WTC11 (cell line): ENCODE data around the gene ATG5. TPM values are rescaled to one million over a fixed set of nuclear protein-coding genes. Genes with fewer than 3 reads are reported as not detected.

Source experiments
- ATAC-seq: fragments of 200-7000 bp; cut with Tn5 transposase; 2 replicates; pipeline ENCODE4 v1.10.0; 2021; ENCODE audit warnings: mild to moderate bottlenecking, moderate library complexity
- CTCF ChIA-PET: fragments of 300-600 bp; sonication (Branson Sonifier 250); formaldehyde crosslinking; loops from one replicate; lab custom pipeline; 2021; ENCODE audit warnings: antibody characterized with exemption; lab: Charles Lee
- POLR2A ChIA-PET: fragments of 350-600 bp; sonication (Branson Sonifier 250); formaldehyde crosslinking; loops from one replicate; lab custom pipeline; 2021; ENCODE audit warnings: antibody characterized with exemption; lab: Charles Lee
- DNase-seq: peaks from one replicate; pipeline ENCODE4 v3.0.0; 2021; ENCODE audit warnings: low spot score
- H3K27ac Mint-ChIP-seq: 2 replicates; pipeline ENCODE4 v1.8.0; 2021; ENCODE audit warnings: mixed read lengths
- H3K27me3 Mint-ChIP-seq: 2 replicates; pipeline ENCODE4 v1.8.0; 2021; ENCODE audit warnings: low read depth, mild to moderate bottlenecking, moderate library complexity, mixed read lengths
- H3K36me3 Mint-ChIP-seq: 2 replicates; pipeline ENCODE4 v1.8.0; 2021; ENCODE audit warnings: mixed read lengths
- H3K4me1 Mint-ChIP-seq: 2 replicates; pipeline ENCODE4 v1.8.0; 2022; ENCODE audit warnings: mixed read lengths
- H3K4me3 Mint-ChIP-seq: 2 replicates; pipeline ENCODE4 v1.8.0; 2021; ENCODE audit warnings: mild to moderate bottlenecking, moderate library complexity, mixed read lengths
- H3K9me3 Mint-ChIP-seq: 2 replicates; pipeline ENCODE4 v1.8.0; 2021; ENCODE audit warnings: mixed read lengths
- ELF4 ChIP-seq: sonication (generic); formaldehyde crosslinking; IDR thresholded peaks from 2 replicates; pipeline ENCODE4 v1.8.1; 2022; ENCODE audit warnings: low read depth, mild to moderate bottlenecking, moderate library complexity, missing genetic modification reagents
- GRHL2 ChIP-seq: fragments of 250-450 bp; sonication (Bioruptor Pico); IDR thresholded peaks from 2 replicates; pipeline ENCODE4 v1.8.0; 2022; ENCODE audit warnings: mild to moderate bottlenecking, moderate library complexity; ENCODE audit not compliant: insufficient replicate concordance, severe bottlenecking
- GTF2I ChIP-seq: fragments of 250-450 bp; sonication (Bioruptor Pico); conservative IDR thresholded peaks from 2 replicates; pipeline ENCODE4 v1.4.0; 2021; ENCODE audit warnings: mild to moderate bottlenecking
- IRF2 ChIP-seq: sonication (generic); formaldehyde crosslinking; IDR thresholded peaks from 2 replicates; pipeline ENCODE4 v1.8.0; 2022; ENCODE audit warnings: low read depth, missing genetic modification reagents, borderline replicate concordance
- NR2C2 ChIP-seq: sonication (generic); formaldehyde crosslinking; IDR thresholded peaks from 2 replicates; pipeline ENCODE4 v1.8.0; 2022; ENCODE audit warnings: mild to moderate bottlenecking, missing genetic modification reagents
- NR3C1 ChIP-seq: sonication (generic); formaldehyde crosslinking; conservative IDR thresholded peaks from 2 replicates; pipeline ENCODE4 v1.8.1; 2023; ENCODE audit warnings: low read depth, mild to moderate bottlenecking, missing genetic modification reagents
- SMAD3 ChIP-seq: sonication (generic); formaldehyde crosslinking; IDR thresholded peaks from 2 replicates; pipeline ENCODE4 v1.8.0; 2022; ENCODE audit warnings: missing genetic modification reagents, mild to moderate bottlenecking, borderline replicate concordance
- SOX15 ChIP-seq: fragments of 250-450 bp; sonication (Bioruptor Pico); IDR thresholded peaks from 2 replicates; pipeline ENCODE4 v1.9.0; 2021; ENCODE audit warnings: mild to moderate bottlenecking
- TEAD1 ChIP-seq: sonication (generic); formaldehyde crosslinking; IDR thresholded peaks from 2 replicates; pipeline ENCODE4 v1.8.0; 2022; ENCODE audit warnings: mild to moderate bottlenecking, missing genetic modification reagents
- ZNF121 ChIP-seq: sonication (generic); formaldehyde crosslinking; IDR thresholded peaks from 2 replicates; pipeline ENCODE4 v1.8.0; 2023; ENCODE audit warnings: missing genetic modification reagents
- ZNF138 ChIP-seq: sonication (generic); formaldehyde crosslinking; conservative IDR thresholded peaks from 2 replicates; pipeline ENCODE4 v1.8.1; 2022; ENCODE audit warnings: mild to moderate bottlenecking, moderate library complexity, missing genetic modification reagents
- ZNF219 ChIP-seq: sonication (generic); formaldehyde crosslinking; IDR thresholded peaks from 2 replicates; pipeline ENCODE4 v1.8.0; 2023; ENCODE audit warnings: missing genetic modification reagents, mild to moderate bottlenecking, borderline replicate concordance
- ZNF671 ChIP-seq: fragments of 250-450 bp; sonication (Bioruptor Pico); IDR thresholded peaks from 2 replicates; pipeline ENCODE4 v1.8.0; 2021; ENCODE audit warnings: mild to moderate bottlenecking
- total RNA-seq: library from RNA; stranded (reverse); gene quantifications from 3 replicates; pipeline ENCODE4 v1.2.3, GENCODE V29; 2021
- TF ChIP-seq, protein P1 (sequence below): sonication (generic); formaldehyde crosslinking; IDR thresholded peaks from 2 replicates; pipeline ENCODE4 v1.8.0; 2022; ENCODE audit warnings: mild to moderate bottlenecking, missing genetic modification reagents
- TF ChIP-seq, protein P2 (sequence below): fragments of 250-450 bp; sonication (Bioruptor Pico); conservative IDR thresholded peaks from 2 replicates; pipeline ENCODE4 v1.9.0; 2021; ENCODE audit warnings: mild to moderate bottlenecking
- TF ChIP-seq, protein P3 (sequence below): sonication (generic); formaldehyde crosslinking; IDR thresholded peaks from 2 replicates; pipeline ENCODE4 v1.8.1; 2022; ENCODE audit warnings: missing genetic modification reagents, borderline replicate concordance
- TF ChIP-seq, protein P4 (sequence below): sonication (generic); formaldehyde crosslinking; IDR thresholded peaks from 2 replicates; pipeline ENCODE4 v1.8.1; 2023; ENCODE audit warnings: mild to moderate bottlenecking, missing genetic modification reagents, moderate library complexity
- TF ChIP-seq, protein P5 (sequence below): sonication (generic); formaldehyde crosslinking; IDR thresholded peaks from 2 replicates; pipeline ENCODE4 v1.8.0; 2023; ENCODE audit warnings: mild to moderate bottlenecking, missing genetic modification reagents
- TF ChIP-seq, protein P6 (sequence below): sonication (generic); formaldehyde crosslinking; IDR thresholded peaks from 2 replicates; pipeline ENCODE4 v1.8.1; 2022; ENCODE audit warnings: mild to moderate bottlenecking, missing genetic modification reagents, moderate library complexity, borderline replicate concordance
- TF ChIP-seq, protein P7 (sequence below): sonication (generic); formaldehyde crosslinking; IDR thresholded peaks from 2 replicates; pipeline ENCODE4 v1.8.1; 2022; ENCODE audit warnings: low read depth, missing genetic modification reagents, borderline replicate concordance

Gene ATG5
- total RNA-seq, 1 experiment from 2014 or later, result 32.6 TPM

DNA sequence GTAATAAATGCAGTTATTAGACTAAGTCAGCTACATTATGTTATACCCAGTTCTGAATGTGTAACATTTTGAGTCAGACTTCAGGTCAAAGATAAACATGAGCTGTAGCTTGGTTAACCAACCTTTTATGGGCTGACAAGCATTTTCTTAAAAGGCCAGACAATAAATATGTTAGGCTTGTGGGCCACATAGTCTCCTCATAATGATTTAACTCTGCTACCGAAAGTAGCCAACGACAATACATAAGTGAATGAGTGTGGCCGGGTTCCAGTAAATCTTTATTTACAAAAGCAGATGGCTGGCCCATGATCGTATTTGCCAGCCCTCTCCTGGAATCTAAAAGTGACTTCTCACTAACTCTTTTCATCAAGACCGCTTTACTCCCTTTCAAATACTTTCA, 49.9 kb downstream of the ATG5 start:
- no peak for ATAC-seq

DNA sequence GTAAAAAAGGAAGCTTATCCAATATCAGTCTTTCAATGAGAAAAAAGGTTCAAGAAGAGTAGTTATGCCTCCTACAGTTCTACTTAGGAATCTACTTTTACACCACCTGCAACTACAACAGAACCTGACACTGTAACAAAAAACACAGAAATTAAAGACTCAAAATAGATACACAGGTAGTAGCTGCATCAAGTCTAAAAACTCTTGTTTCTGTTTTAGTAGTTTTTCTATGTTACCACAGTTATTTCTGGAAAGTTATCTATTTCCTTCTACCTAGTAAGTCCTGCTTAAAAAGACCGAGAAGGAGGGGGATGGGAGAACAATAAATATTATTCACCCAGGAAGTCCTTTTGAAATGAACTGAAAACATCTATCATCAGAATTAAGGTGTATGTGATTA, 52.5 kb downstream of the ATG5 start:
- ChIA-PET CTCF (interaction anchor here (1.0 kb wide), 1 partner anchor 183 kb away, joined by 3 read pairs; no protein-coding TSS in a partner anchor), POLR2A (no interaction called here)
- Mint-ChIP-seq H3K4me3 (no peak overlapping the region), H3K4me1 (peaks cover 8% of the 10 kb centered on the region), H3K36me3 (peaks cover 6% of the 10 kb centered on the region), H3K27ac (no peak overlapping the region), H3K27me3 (no peaks in the 10 kb centered on the region), H3K9me3 (peaks cover 6% of the 10 kb centered on the region)
- ATAC-seq (no peak), DNase-seq (no peak)
- no peak for TF ChIP-seq GTF2I
- no peak for TF ChIP-seq SMAD3 (CRISPR knock-in tag)
- no peak for TF ChIP-seq IRF2 (CRISPR knock-in tag)
- no peak for TF ChIP-seq ZNF219 (CRISPR knock-in tag)
- no peak for TF ChIP-seq SOX15 (CRISPR knock-in tag)
- TF ChIP-seq ELF4 (CRISPR knock-in tag), result no peak

More for the DNA sequence above, 49.9 kb downstream of the ATG5 start:
- ChIA-PET CTCF (no interaction called here), POLR2A (no interaction called here)
- no peak for DNase-seq
- Mint-ChIP-seq H3K36me3 (peaks cover 14% of the 10 kb centered on the region), H3K27me3 (no peaks in the 10 kb centered on the region), H3K4me1 (peaks cover 8% of the 10 kb centered on the region), H3K9me3 (no peaks in the 10 kb centered on the region), H3K27ac (no peak overlapping the region), H3K4me3 (no peak overlapping the region)
- TF ChIP-seq ZNF138 (CRISPR knock-in tag) (no peak), TEAD1 (CRISPR knock-in tag) (no peak)
- TF ChIP-seq, protein P1, sequence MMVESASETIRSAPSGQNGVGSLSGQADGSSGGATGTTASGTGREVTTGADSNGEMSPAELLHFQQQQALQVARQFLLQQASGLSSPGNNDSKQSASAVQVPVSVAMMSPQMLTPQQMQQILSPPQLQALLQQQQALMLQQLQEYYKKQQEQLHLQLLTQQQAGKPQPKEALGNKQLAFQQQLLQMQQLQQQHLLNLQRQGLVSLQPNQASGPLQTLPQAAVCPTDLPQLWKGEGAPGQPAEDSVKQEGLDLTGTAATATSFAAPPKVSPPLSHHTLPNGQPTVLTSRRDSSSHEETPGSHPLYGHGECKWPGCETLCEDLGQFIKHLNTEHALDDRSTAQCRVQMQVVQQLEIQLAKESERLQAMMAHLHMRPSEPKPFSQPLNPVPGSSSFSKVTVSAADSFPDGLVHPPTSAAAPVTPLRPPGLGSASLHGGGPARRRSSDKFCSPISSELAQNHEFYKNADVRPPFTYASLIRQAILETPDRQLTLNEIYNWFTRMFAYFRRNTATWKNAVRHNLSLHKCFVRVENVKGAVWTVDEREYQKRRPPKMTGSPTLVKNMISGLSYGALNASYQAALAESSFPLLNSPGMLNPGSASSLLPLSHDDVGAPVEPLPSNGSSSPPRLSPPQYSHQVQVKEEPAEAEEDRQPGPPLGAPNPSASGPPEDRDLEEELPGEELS (CRISPR knock-in tag), result no peak
- TF ChIP-seq, protein P2, sequence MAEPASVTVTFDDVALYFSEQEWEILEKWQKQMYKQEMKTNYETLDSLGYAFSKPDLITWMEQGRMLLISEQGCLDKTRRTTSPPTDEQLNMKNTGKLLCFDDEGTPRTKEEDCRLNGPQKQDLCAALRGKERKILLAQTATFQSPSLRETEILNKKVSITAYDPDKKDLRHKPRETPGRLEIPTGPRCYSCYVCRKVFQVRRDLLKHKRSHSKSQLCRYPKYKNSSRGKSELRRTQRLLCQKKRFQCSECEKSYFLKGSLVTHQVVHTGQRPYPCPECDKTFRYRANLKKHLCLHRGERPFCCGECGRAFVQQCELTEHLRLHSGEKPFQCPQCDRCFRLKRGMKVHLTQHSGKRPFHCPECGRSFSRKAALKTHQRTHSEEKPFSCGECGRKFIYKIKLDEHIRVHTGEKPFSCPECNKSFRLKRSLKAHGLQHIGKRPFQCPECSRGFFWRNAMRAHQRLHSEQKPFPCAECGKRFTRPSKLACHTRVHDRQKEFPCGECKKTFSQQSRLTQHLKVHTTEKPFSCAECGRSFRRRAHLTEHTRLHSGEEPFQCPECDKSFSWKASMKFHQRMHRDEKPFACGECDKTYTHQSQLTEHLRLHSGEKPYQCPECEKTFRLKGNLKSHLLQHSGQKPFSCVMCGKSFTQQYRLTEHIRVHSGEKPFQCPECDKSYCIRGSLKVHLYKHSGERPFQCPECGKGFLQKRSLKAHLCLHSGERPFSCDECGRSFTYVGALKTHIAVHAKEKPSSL (CRISPR knock-in tag), result no peak
- TF ChIP-seq, protein P3, sequence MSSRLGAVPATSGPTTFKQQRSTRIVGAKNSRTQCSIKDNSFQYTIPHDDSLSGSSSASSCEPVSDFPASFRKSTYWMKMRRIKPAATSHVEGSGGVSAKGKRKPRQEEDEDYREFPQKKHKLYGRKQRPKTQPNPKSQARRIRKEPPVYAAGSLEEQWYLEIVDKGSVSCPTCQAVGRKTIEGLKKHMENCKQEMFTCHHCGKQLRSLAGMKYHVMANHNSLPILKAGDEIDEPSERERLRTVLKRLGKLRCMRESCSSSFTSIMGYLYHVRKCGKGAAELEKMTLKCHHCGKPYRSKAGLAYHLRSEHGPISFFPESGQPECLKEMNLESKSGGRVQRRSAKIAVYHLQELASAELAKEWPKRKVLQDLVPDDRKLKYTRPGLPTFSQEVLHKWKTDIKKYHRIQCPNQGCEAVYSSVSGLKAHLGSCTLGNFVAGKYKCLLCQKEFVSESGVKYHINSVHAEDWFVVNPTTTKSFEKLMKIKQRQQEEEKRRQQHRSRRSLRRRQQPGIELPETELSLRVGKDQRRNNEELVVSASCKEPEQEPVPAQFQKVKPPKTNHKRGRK (CRISPR knock-in tag), result no peak

DNA sequence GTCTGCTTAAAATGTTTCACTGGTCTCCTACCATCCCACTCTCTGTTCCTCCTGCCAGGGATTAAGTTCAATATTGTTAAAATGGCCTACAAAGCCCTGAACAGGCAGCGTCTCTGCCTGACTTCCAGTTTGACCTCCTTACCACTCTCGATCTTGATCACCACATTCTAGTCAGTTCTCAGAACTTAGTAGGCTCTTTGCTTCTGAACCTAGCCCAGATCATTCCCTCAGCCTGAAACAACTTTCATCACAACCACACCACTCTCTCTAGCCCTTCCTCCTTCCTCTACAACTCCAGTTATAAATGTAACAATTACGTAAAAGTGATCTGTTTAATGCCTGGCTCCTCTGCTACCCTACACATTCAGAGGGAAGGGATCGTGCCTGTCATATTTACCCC, 53.3 kb downstream of the ATG5 start:
- Mint-ChIP-seq H3K4me1 (peaks cover 8% of the 10 kb centered on the region), H3K36me3 (peaks cover 14% of the 10 kb centered on the region), H3K27me3 (no peaks in the 10 kb centered on the region), H3K4me3 (no peak overlapping the region), H3K9me3 (peaks cover 14% of the 10 kb centered on the region), H3K27ac (no peak overlapping the region)
- TF ChIP-seq SMAD3 (CRISPR knock-in tag) (no peak), NR3C1 (no peak), GTF2I (no peak), NR2C2 (CRISPR knock-in tag) (no peak), ZNF671 (no peak), GRHL2 (CRISPR knock-in tag) (no peak), ZNF121 (CRISPR knock-in tag) (no peak), ELF4 (CRISPR knock-in tag) (no peak)
- TF ChIP-seq, protein P4, sequence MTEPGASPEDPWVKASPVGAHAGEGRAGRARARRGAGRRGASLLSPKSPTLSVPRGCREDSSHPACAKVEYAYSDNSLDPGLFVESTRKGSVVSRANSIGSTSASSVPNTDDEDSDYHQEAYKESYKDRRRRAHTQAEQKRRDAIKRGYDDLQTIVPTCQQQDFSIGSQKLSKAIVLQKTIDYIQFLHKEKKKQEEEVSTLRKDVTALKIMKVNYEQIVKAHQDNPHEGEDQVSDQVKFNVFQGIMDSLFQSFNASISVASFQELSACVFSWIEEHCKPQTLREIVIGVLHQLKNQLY, result no peak
- TF ChIP-seq, protein P5, sequence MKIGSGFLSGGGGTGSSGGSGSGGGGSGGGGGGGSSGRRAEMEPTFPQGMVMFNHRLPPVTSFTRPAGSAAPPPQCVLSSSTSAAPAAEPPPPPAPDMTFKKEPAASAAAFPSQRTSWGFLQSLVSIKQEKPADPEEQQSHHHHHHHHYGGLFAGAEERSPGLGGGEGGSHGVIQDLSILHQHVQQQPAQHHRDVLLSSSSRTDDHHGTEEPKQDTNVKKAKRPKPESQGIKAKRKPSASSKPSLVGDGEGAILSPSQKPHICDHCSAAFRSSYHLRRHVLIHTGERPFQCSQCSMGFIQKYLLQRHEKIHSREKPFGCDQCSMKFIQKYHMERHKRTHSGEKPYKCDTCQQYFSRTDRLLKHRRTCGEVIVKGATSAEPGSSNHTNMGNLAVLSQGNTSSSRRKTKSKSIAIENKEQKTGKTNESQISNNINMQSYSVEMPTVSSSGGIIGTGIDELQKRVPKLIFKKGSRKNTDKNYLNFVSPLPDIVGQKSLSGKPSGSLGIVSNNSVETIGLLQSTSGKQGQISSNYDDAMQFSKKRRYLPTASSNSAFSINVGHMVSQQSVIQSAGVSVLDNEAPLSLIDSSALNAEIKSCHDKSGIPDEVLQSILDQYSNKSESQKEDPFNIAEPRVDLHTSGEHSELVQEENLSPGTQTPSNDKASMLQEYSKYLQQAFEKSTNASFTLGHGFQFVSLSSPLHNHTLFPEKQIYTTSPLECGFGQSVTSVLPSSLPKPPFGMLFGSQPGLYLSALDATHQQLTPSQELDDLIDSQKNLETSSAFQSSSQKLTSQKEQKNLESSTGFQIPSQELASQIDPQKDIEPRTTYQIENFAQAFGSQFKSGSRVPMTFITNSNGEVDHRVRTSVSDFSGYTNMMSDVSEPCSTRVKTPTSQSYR (CRISPR knock-in tag), result no peak
- TF ChIP-seq, protein P6, sequence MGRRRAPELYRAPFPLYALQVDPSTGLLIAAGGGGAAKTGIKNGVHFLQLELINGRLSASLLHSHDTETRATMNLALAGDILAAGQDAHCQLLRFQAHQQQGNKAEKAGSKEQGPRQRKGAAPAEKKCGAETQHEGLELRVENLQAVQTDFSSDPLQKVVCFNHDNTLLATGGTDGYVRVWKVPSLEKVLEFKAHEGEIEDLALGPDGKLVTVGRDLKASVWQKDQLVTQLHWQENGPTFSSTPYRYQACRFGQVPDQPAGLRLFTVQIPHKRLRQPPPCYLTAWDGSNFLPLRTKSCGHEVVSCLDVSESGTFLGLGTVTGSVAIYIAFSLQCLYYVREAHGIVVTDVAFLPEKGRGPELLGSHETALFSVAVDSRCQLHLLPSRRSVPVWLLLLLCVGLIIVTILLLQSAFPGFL (CRISPR knock-in tag), result no peak
- TF ChIP-seq, protein P7, sequence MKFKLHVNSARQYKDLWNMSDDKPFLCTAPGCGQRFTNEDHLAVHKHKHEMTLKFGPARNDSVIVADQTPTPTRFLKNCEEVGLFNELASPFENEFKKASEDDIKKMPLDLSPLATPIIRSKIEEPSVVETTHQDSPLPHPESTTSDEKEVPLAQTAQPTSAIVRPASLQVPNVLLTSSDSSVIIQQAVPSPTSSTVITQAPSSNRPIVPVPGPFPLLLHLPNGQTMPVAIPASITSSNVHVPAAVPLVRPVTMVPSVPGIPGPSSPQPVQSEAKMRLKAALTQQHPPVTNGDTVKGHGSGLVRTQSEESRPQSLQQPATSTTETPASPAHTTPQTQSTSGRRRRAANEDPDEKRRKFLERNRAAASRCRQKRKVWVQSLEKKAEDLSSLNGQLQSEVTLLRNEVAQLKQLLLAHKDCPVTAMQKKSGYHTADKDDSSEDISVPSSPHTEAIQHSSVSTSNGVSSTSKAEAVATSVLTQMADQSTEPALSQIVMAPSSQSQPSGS (CRISPR knock-in tag), result no peak
- ATAC-seq (no peak), DNase-seq (no peak)
- POLR2A ChIA-PET, result no interaction called here
- CTCF ChIA-PET, result no interaction called here
